ENCODE measurements around the gene PRXL2A. TPM values are rescaled to one million over a fixed set of nuclear protein-coding genes. Genes with fewer than 3 reads are reported as not detected.

Gene PRXL2A
- total RNA-seq, 2 donors from 2014 or later: 101 to 127 TPM

DNA sequence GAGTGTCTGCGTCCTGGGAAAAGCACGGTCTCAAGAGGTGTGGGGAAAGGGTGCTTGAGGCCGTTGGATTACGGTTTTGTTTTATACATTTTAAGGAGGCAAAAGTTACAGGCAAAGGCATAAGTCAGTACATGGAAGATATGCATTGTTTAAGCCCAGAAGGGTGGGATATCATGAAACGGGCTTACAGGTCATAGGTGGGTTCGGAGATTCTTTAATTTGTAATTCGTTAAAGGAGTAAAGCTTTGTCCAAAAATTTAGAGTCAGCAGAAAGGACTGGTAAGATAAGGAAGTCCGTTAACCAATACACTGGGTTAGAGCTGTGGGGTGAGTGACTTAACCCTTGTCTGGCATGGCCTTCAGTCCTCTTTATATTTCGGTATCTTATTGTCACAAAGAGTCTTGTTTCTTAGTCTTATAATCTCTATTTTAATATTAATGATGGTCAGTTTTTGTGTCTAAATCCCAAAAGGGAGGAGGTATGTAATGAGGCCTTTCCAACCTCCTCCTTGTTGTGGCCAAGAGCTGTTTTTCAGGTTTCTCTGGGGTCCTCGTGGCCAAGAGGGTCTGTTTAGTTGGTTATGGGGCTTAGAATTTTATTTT is 58.5 kb downstream of the PRXL2A start:
- H3K9me3 ChIP-seq (ENCODE audit: control insufficient read depth, low read length): no peaks in the 10 kb centered on the region
- H3K36me3 Mint-ChIP-seq (ENCODE audit: low read depth): peaks cover 22% of the 10 kb centered on the region
- H3K9me3 Mint-ChIP-seq: no peaks in the 10 kb centered on the region
- no peaks in the 10 kb centered on the region for H3K27me3 Mint-ChIP-seq (ENCODE audit: insufficient read depth)
- H3K4me3 ChIP-seq (ENCODE audit: low read length): no peak overlapping the region
- 88 to 93% methylated on average over 8 to 10 of the region's 10 CpGs for WGBS, 2 experiments (ENCODE audit: insufficient coverage in 1 of 2, insufficient read length in 1 of 2)
- H3K27ac ChIP-seq (ENCODE audit: low read depth, low read length): peak overlapping the region; percentile 19
- peaks cover 67% of the 10 kb centered on the region for H3K4me1 Mint-ChIP-seq
- peaks cover 37% of the 10 kb centered on the region for H3K36me3 ChIP-seq (ENCODE audit: control insufficient read depth, insufficient read depth, low read length)
- no peak overlapping the region for H3K9ac ChIP-seq (ENCODE audit: extremely low read depth, low read length, poor library complexity, severe bottlenecking)
- TF ChIP-seq, protein P1, sequence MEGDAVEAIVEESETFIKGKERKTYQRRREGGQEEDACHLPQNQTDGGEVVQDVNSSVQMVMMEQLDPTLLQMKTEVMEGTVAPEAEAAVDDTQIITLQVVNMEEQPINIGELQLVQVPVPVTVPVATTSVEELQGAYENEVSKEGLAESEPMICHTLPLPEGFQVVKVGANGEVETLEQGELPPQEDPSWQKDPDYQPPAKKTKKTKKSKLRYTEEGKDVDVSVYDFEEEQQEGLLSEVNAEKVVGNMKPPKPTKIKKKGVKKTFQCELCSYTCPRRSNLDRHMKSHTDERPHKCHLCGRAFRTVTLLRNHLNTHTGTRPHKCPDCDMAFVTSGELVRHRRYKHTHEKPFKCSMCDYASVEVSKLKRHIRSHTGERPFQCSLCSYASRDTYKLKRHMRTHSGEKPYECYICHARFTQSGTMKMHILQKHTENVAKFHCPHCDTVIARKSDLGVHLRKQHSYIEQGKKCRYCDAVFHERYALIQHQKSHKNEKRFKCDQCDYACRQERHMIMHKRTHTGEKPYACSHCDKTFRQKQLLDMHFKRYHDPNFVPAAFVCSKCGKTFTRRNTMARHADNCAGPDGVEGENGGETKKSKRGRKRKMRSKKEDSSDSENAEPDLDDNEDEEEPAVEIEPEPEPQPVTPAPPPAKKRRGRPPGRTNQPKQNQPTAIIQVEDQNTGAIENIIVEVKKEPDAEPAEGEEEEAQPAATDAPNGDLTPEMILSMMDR (conservative IDR thresholded peaks at IDR 0.05): no peak
- H3K4me1 ChIP-seq (ENCODE audit: control insufficient read depth, insufficient read depth, low read length): peaks cover 25% of the 10 kb centered on the region
- peak overlapping the region; percentile 67 for H3K27ac Mint-ChIP-seq
- no peak overlapping the region for H3K4me3 Mint-ChIP-seq
- no peak for DNase-seq
- no peaks in the 10 kb centered on the region for H3K27me3 ChIP-seq (ENCODE audit: control insufficient read depth, insufficient read depth, low read length, poor library complexity, severe bottlenecking)

DNA sequence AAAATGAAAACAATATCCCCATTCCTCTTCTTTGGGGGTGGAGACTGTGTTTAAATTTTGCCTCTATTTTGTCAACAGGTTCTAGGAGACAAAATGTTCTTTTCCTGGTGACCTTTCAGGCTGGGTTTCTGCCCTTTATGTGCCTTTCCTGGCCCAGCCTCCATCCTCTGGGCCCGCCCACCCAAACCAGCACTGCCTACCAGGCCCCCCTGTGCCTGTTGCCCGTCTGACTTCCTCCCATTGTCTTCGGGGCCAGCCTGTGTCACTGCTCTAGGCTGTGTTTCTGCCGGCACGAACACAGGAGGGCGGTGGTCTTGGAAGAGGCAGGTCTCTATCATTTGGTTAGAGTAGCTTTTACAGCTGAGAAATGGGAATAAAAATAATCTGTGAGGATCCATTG is 59.7 kb downstream of the PRXL2A start:
- WGBS, 2 experiments (ENCODE audit: insufficient coverage in 1 of 2, insufficient read length in 1 of 2): 0 to 18% methylated on average over 1 to 6 of the region's 6 CpGs
- Histone ChIP-seq H3K9ac (ENCODE audit: extremely low read depth, low read length, poor library complexity, severe bottlenecking) (no peak overlapping the region), H3K27me3 (ENCODE audit: control insufficient read depth, insufficient read depth, low read length, poor library complexity, severe bottlenecking) (no peaks in the 10 kb centered on the region), H3K9me3 (ENCODE audit: control insufficient read depth, low read length) (no peaks in the 10 kb centered on the region), H3K27ac (ENCODE audit: low read depth, low read length) (peak overlapping the region; percentile 34), H3K36me3 (ENCODE audit: control insufficient read depth, insufficient read depth, low read length) (peaks cover 37% of the 10 kb centered on the region), H3K4me3 (ENCODE audit: low read length) (peak overlapping the region; percentile 9), H3K4me1 (ENCODE audit: control insufficient read depth, insufficient read depth, low read length) (peaks cover 23% of the 10 kb centered on the region)
- H3K4me3 Mint-ChIP-seq: no peak overlapping the region
- peak overlapping the region; percentile 84 for H3K27ac Mint-ChIP-seq
- peaks cover 61% of the 10 kb centered on the region for H3K4me1 Mint-ChIP-seq
- no peaks in the 10 kb centered on the region for H3K27me3 Mint-ChIP-seq (ENCODE audit: insufficient read depth)
- peak; percentile 93 for DNase-seq
- no peaks in the 10 kb centered on the region for H3K9me3 Mint-ChIP-seq
- TF ChIP-seq, protein P1 (conservative IDR thresholded peaks at IDR 0.05): peak; percentile 40
- peaks cover 25% of the 10 kb centered on the region for H3K36me3 Mint-ChIP-seq (ENCODE audit: low read depth)

DNA sequence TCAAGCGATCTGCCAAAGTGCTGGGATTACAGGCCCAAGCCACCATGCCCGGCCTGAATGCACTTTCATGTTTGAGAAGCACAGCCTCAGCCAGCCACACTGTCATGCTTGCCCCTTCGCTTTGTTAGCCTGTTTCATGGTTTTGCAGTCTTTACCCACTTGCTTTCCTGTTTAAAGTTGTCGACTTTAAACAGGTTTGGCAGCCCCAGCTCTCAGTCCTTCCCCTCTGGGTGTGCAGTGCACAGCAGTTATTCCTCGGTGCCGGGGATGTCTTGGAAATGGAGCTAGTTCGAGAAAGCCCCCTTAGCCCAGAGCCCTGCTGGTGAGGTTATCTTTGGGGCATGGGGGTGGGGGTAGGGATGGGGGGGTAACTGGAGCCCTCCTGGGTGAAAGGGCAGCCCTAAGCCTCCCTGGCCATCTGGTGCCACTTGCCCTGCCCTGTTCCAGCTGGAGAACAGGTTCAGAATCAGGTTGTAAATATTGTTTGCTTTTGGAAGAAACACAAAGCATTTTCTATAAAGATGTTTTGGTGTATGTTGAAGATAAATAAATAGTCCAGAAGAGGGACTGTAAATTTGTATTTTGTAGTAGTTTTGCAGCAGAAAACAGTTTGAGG is 60.6 kb downstream of the PRXL2A start:
- no peaks in the 10 kb centered on the region for H3K9me3 Mint-ChIP-seq
- Histone ChIP-seq H3K9ac (ENCODE audit: extremely low read depth, low read length, poor library complexity, severe bottlenecking) (no peak overlapping the region), H3K4me1 (ENCODE audit: control insufficient read depth, insufficient read depth, low read length) (peaks cover 26% of the 10 kb centered on the region), H3K4me3 (ENCODE audit: low read length) (no peak overlapping the region), H3K36me3 (ENCODE audit: control insufficient read depth, insufficient read depth, low read length) (peaks cover 40% of the 10 kb centered on the region), H3K9me3 (ENCODE audit: control insufficient read depth, low read length) (no peaks in the 10 kb centered on the region), H3K27me3 (ENCODE audit: control insufficient read depth, insufficient read depth, low read length, poor library complexity, severe bottlenecking) (no peaks in the 10 kb centered on the region), H3K27ac (ENCODE audit: low read depth, low read length) (peak overlapping the region; percentile 34)
- no peak overlapping the region for H3K4me3 Mint-ChIP-seq
- peaks cover 58% of the 10 kb centered on the region for H3K4me1 Mint-ChIP-seq
- peaks cover 25% of the 10 kb centered on the region for H3K36me3 Mint-ChIP-seq (ENCODE audit: low read depth)
- 90 to 94% methylated on average over 3 to 7 of the region's 7 CpGs for WGBS, 2 experiments (ENCODE audit: insufficient coverage in 1 of 2, insufficient read length in 1 of 2)
- H3K27ac Mint-ChIP-seq: no peak overlapping the region
- DNase-seq: no peak
- TF ChIP-seq, protein P1 (conservative IDR thresholded peaks at IDR 0.05): no peak
- no peaks in the 10 kb centered on the region for H3K27me3 Mint-ChIP-seq (ENCODE audit: insufficient read depth)
